WTC11 (cell line): ENCODE data around the gene BCAS3. TPM values are rescaled to one million over a fixed set of nuclear protein-coding genes. Genes with fewer than 3 reads are reported as not detected.

Experiments
- ATAC-seq: fragments of 200-7000 bp; cut with Tn5 transposase; 2 replicates; pipeline ENCODE4 v1.10.0; 2021; ENCODE audit warnings: mild to moderate bottlenecking, moderate library complexity
- CTCF ChIA-PET: fragments of 300-600 bp; sonication (Branson Sonifier 250); formaldehyde crosslinking; loops from one replicate; lab custom pipeline; 2021; ENCODE audit warnings: antibody characterized with exemption; lab: Charles Lee
- POLR2A ChIA-PET: fragments of 350-600 bp; sonication (Branson Sonifier 250); formaldehyde crosslinking; loops from one replicate; lab custom pipeline; 2021; ENCODE audit warnings: antibody characterized with exemption; lab: Charles Lee
- DNase-seq: peaks from one replicate; pipeline ENCODE4 v3.0.0; 2021; ENCODE audit warnings: low spot score
- H3K27ac Mint-ChIP-seq: 2 replicates; pipeline ENCODE4 v1.8.0; 2021; ENCODE audit warnings: mixed read lengths
- H3K27me3 Mint-ChIP-seq: 2 replicates; pipeline ENCODE4 v1.8.0; 2021; ENCODE audit warnings: low read depth, mild to moderate bottlenecking, moderate library complexity, mixed read lengths
- H3K36me3 Mint-ChIP-seq: 2 replicates; pipeline ENCODE4 v1.8.0; 2021; ENCODE audit warnings: mixed read lengths
- H3K4me1 Mint-ChIP-seq: 2 replicates; pipeline ENCODE4 v1.8.0; 2022; ENCODE audit warnings: mixed read lengths
- H3K4me3 Mint-ChIP-seq: 2 replicates; pipeline ENCODE4 v1.8.0; 2021; ENCODE audit warnings: mild to moderate bottlenecking, moderate library complexity, mixed read lengths
- H3K9me3 Mint-ChIP-seq: 2 replicates; pipeline ENCODE4 v1.8.0; 2021; ENCODE audit warnings: mixed read lengths
- ATF1 ChIP-seq: sonication (generic); formaldehyde crosslinking; IDR thresholded peaks from 2 replicates; pipeline ENCODE4 v1.8.1; 2023; ENCODE audit warnings: mild to moderate bottlenecking, moderate library complexity, missing genetic modification reagents
- ATF6 ChIP-seq: sonication (generic); formaldehyde crosslinking; IDR thresholded peaks from 2 replicates; pipeline ENCODE4 v1.8.1; 2023; ENCODE audit warnings: mild to moderate bottlenecking, missing genetic modification reagents
- CREB1 ChIP-seq: sonication (generic); formaldehyde crosslinking; IDR thresholded peaks from 2 replicates; pipeline ENCODE4 v1.8.0; 2023; ENCODE audit warnings: mild to moderate bottlenecking, missing genetic modification reagents
- CREM ChIP-seq: sonication (generic); formaldehyde crosslinking; IDR thresholded peaks from 2 replicates; pipeline ENCODE4 v1.8.1; 2022; ENCODE audit warnings: mild to moderate bottlenecking, missing genetic modification reagents, moderate library complexity
- E2F4 ChIP-seq: sonication (generic); formaldehyde crosslinking; IDR thresholded peaks from 2 replicates; pipeline ENCODE4 v1.8.1; 2022; ENCODE audit warnings: low read depth, mild to moderate bottlenecking, moderate library complexity, missing genetic modification reagents, borderline replicate concordance
- EMX1 ChIP-seq: fragments of 250-450 bp; sonication (Bioruptor Pico); IDR thresholded peaks from 2 replicates; pipeline ENCODE4 v1.8.0; 2021; ENCODE audit warnings: mild to moderate bottlenecking
- GABPB1 ChIP-seq: sonication (generic); formaldehyde crosslinking; IDR thresholded peaks from 2 replicates; pipeline ENCODE4 v1.8.1; 2023; ENCODE audit warnings: mild to moderate bottlenecking, missing genetic modification reagents
- JAZF1 ChIP-seq: fragments of 250-450 bp; sonication (Bioruptor Pico); IDR thresholded peaks from 2 replicates; pipeline ENCODE4 v1.9.0; 2021; ENCODE audit warnings: moderate library complexity, mild to moderate bottlenecking, inconsistent platforms
- MLX ChIP-seq: sonication (generic); formaldehyde crosslinking; IDR thresholded peaks from 2 replicates; pipeline ENCODE4 v1.8.1; 2023; ENCODE audit warnings: mild to moderate bottlenecking, missing genetic modification reagents, moderate library complexity
- SOX15 ChIP-seq: fragments of 250-450 bp; sonication (Bioruptor Pico); IDR thresholded peaks from 2 replicates; pipeline ENCODE4 v1.9.0; 2021; ENCODE audit warnings: mild to moderate bottlenecking
- STAT6 ChIP-seq: sonication (generic); formaldehyde crosslinking; conservative IDR thresholded peaks from 2 replicates; pipeline ENCODE4 v1.8.1; 2023; ENCODE audit warnings: mild to moderate bottlenecking, low read depth, missing genetic modification reagents, moderate library complexity
- TCF7 ChIP-seq: sonication (generic); formaldehyde crosslinking; IDR thresholded peaks from 2 replicates; pipeline ENCODE4 v1.8.0; 2022; ENCODE audit warnings: mild to moderate bottlenecking, low read depth, missing genetic modification reagents, moderate library complexity
- TEAD4 ChIP-seq: sonication (generic); formaldehyde crosslinking; IDR thresholded peaks from 2 replicates; pipeline ENCODE4 v1.8.0; 2022; ENCODE audit warnings: mild to moderate bottlenecking, missing genetic modification reagents
- ZBTB21 ChIP-seq: sonication (generic); formaldehyde crosslinking; IDR thresholded peaks from 2 replicates; pipeline ENCODE4 v1.8.1; 2023; ENCODE audit warnings: mild to moderate bottlenecking, missing genetic modification reagents, borderline replicate concordance
- ZNF532 ChIP-seq: fragments of 250-450 bp; sonication (Bioruptor Pico); IDR thresholded peaks from 2 replicates; pipeline ENCODE4 v1.9.0; 2021; ENCODE audit warnings: mild to moderate bottlenecking, borderline replicate concordance
- total RNA-seq: library from RNA; stranded (reverse); gene quantifications from 3 replicates; pipeline ENCODE4 v1.2.3, GENCODE V29; 2021

Gene BCAS3
- total RNA-seq, 1 experiment from 2014 or later, result 15.5 TPM

GRCh38 chr17:61317779-61318178, 640.1 kb downstream of the BCAS3 start (continued):
- TF ChIP-seq ZNF532 (CRISPR knock-in tag) (no peak), SOX15 (no peak), STAT6 (CRISPR knock-in tag) (no peak), ATF1 (CRISPR knock-in tag) (no peak), E2F4 (no peak), ATF6 (CRISPR knock-in tag) (no peak), TEAD4 (CRISPR knock-in tag) (no peak), JAZF1 (CRISPR knock-in tag) (no peak), TCF7 (CRISPR knock-in tag) (no peak), ZBTB21 (CRISPR knock-in tag) (no peak), MLX (CRISPR knock-in tag) (no peak), CREB1 (CRISPR knock-in tag) (no peak), GABPB1 (no peak)

GRCh38 chr17:61318684-61319098, 641.0 kb downstream of the BCAS3 start:
- ATAC-seq (no peak), DNase-seq (no peak)
- no peak overlapping the region; the same call in 1 of the 2 replicates for H3K27ac Mint-ChIP-seq

More at GRCh38 chr17:61318684-61319098, 641.0 kb downstream of the BCAS3 start:
- Mint-ChIP-seq H3K9me3 (no peaks in the 10 kb centered on the region), H3K36me3 (no peaks in the 10 kb centered on the region), H3K4me3 (no peak overlapping the region), H3K27me3 (no peaks in the 10 kb centered on the region; the same call in 1 of the 2 replicates), H3K4me1 (peaks cover 27% of the 10 kb centered on the region)
- CTCF ChIA-PET, result no interaction called here
- no peak for TF ChIP-seq EMX1 (CRISPR knock-in tag)
- no peak for TF ChIP-seq CREM
- POLR2A ChIA-PET, result no interaction called here
